MM.1S (cell line): Measurements from ENCODE around the gene SPATA13.

Source experiments
- DNase-seq: peaks from one replicate; pipeline ENCODE4 v3.0.0-alpha.2; 2015
- H2AFZ ChIP-seq: fragments of 300-600 bp; sonication (generic); 2 replicates; pipeline ENCODE4 v1.6.0; 2016; ENCODE audit warnings: antibody characterized with exemption, low read length
- H3F3A ChIP-seq: fragments of 300-600 bp; sonication (generic); 2 replicates; pipeline ENCODE4 v1.6.1; 2016; ENCODE audit warnings: mild to moderate bottlenecking, antibody characterized with exemption, low read length, moderate library complexity, mixed read lengths; ENCODE audit not compliant: insufficient read depth
- H3K27ac ChIP-seq: fragments of 300-600 bp; sonication (generic); 2 replicates; pipeline ENCODE4 v1.5.1; 2016; ENCODE audit warnings: mild to moderate bottlenecking, low read length
- H3K27me3 ChIP-seq: fragments of 300-600 bp; sonication (generic); replicated peaks from 2 replicates; pipeline ENCODE4 v1.6.0; 2016; ENCODE audit warnings: low read length; ENCODE audit not compliant: insufficient read depth
- H3K36me3 ChIP-seq: fragments of 300-600 bp; sonication (generic); replicated peaks from 2 replicates; pipeline ENCODE4 v1.6.1; 2016; ENCODE audit warnings: mild to moderate bottlenecking, low read length, mixed read lengths; ENCODE audit not compliant: insufficient read depth
- H3K4me1 ChIP-seq: fragments of 300-600 bp; sonication (generic); 2 replicates; pipeline ENCODE4 v1.6.1; 2016; ENCODE audit warnings: low read length, mixed read lengths
- H3K4me2 ChIP-seq: fragments of 300-600 bp; sonication (generic); 2 replicates; pipeline ENCODE4 v1.6.0; 2016; ENCODE audit warnings: low read depth, low read length
- H3K4me3 ChIP-seq: fragments of 300-600 bp; sonication (generic); 2 replicates; pipeline ENCODE4 v1.5.1; 2016; ENCODE audit warnings: low read length, mixed read lengths
- H3K79me2 ChIP-seq: fragments of 300-600 bp; sonication (generic); 2 replicates; pipeline ENCODE4 v1.6.1; 2016; ENCODE audit warnings: mixed run types, low read length, mixed read lengths
- H3K9ac ChIP-seq: fragments of 300-600 bp; sonication (generic); 2 replicates; pipeline ENCODE4 v1.6.1; 2016; ENCODE audit warnings: low read length, mixed read lengths
- H3K9me2 ChIP-seq: fragments of 300-600 bp; sonication (generic); replicated peaks from 2 replicates; pipeline ENCODE4 v1.6.1; 2016; ENCODE audit warnings: mild to moderate bottlenecking, low read length, mixed read lengths; ENCODE audit not compliant: insufficient read depth
- H3K9me3 ChIP-seq: fragments of 300-600 bp; sonication (generic); replicated peaks from 2 replicates; pipeline ENCODE4 v1.6.1; 2016; ENCODE audit warnings: mild to moderate bottlenecking, low read length, mixed read lengths; ENCODE audit not compliant: insufficient read depth
- H4K20me1 ChIP-seq: fragments of 300-600 bp; sonication (generic); 2 replicates; pipeline ENCODE4 v1.6.1; 2016; ENCODE audit warnings: mild to moderate bottlenecking, low read length, moderate library complexity, mixed read lengths; ENCODE audit not compliant: insufficient read depth
- EZH2 ChIP-seq: fragments of 300-600 bp; sonication (generic); optimal IDR thresholded peaks from 2 replicates; pipeline ENCODE3; 2017; ENCODE audit warnings: low read depth, mild to moderate bottlenecking, antibody characterized with exemption, low read length, mixed read lengths
- EZH2phosphoT487 ChIP-seq: fragments of 300-600 bp; sonication (generic); IDR thresholded peaks from 2 replicates; pipeline ENCODE4 v1.6.1; 2018; ENCODE audit warnings: antibody characterized with exemption, low read length
- TF ChIP-seq, protein P1 (sequence below): fragments of 300-600 bp; sonication (generic); IDR thresholded peaks from 2 replicates; pipeline ENCODE4 v1.5.1; 2016; ENCODE audit warnings: antibody characterized with exemption, low read length, mixed read lengths

The SPATA13 gene

GRCh38 chr13:24175847-24176246 lies 15.3 kb downstream of the SPATA13 start:
- no peak overlapping the region for H3K4me3 ChIP-seq
- H2AFZ ChIP-seq, result no peak overlapping the region
- no peaks in the 10 kb centered on the region for H4K20me1 ChIP-seq
- no peaks in the 10 kb centered on the region for H3K79me2 ChIP-seq
- no peaks in the 10 kb centered on the region for H3K36me3 ChIP-seq
- H3K9me2 ChIP-seq, result no peaks in the 10 kb centered on the region
- no peaks in the 10 kb centered on the region for H3K4me1 ChIP-seq
- no peak for TF ChIP-seq EZH2
- TF ChIP-seq, protein P1, sequence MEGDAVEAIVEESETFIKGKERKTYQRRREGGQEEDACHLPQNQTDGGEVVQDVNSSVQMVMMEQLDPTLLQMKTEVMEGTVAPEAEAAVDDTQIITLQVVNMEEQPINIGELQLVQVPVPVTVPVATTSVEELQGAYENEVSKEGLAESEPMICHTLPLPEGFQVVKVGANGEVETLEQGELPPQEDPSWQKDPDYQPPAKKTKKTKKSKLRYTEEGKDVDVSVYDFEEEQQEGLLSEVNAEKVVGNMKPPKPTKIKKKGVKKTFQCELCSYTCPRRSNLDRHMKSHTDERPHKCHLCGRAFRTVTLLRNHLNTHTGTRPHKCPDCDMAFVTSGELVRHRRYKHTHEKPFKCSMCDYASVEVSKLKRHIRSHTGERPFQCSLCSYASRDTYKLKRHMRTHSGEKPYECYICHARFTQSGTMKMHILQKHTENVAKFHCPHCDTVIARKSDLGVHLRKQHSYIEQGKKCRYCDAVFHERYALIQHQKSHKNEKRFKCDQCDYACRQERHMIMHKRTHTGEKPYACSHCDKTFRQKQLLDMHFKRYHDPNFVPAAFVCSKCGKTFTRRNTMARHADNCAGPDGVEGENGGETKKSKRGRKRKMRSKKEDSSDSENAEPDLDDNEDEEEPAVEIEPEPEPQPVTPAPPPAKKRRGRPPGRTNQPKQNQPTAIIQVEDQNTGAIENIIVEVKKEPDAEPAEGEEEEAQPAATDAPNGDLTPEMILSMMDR, result no peak
- no peak for TF ChIP-seq EZH2phosphoT487
- H3K9me3 ChIP-seq, result no peaks in the 10 kb centered on the region
- no peak for DNase-seq
- H3F3A ChIP-seq, result no peaks in the 10 kb centered on the region
- no peaks in the 10 kb centered on the region for H3K27me3 ChIP-seq
- no peak overlapping the region for H3K27ac ChIP-seq
- H3K4me2 ChIP-seq, result no peak overlapping the region
- H3K9ac ChIP-seq, result no peak overlapping the region

DNA sequence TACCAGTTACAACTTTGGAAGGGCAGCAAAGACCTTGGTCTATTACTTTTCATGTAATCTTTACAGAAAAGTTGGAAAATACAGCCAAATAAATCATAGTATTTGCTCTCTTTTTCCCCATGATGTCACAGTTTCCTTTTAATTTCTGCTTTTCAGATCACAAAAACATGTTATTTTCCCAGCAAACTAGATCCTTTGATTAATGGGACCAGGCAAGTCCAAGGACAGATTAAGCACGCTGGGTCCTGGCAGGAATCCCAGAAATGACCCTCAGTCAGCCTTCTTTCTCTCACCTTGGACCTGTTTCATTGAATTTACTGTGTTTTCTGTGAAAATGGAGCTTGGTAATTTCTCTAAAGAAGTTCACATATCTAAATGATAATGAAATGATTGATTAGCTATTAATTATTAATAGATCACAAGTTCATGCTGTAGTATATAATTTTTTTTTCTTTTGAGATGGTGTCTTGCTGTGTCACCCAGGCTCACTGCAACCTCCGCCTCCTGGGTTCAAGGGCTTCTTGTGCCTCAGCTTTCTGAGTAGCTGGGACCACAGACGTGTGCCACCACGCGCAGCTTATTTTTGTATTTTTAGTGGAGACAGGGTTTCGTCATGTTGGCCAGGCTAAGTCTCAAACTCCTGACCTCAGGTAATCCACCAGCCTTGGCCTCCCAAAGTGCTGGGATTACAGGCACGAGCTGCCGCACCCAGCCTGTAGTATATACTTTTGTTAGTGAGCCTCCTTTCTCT lies 16.0 kb downstream of the SPATA13 start:
- no peaks in the 10 kb centered on the region for H3K36me3 ChIP-seq
- H3K9me3 ChIP-seq, result no peaks in the 10 kb centered on the region
- no peak overlapping the region for H3K4me2 ChIP-seq
- no peaks in the 10 kb centered on the region for H3K4me1 ChIP-seq
- no peak for DNase-seq
- H2AFZ ChIP-seq, result no peak overlapping the region
- H3K27ac ChIP-seq, result no peak overlapping the region
- no peak overlapping the region for H3K9ac ChIP-seq
- H3K4me3 ChIP-seq, result no peak overlapping the region
- no peaks in the 10 kb centered on the region for H3K79me2 ChIP-seq
- no peaks in the 10 kb centered on the region for H3F3A ChIP-seq
- TF ChIP-seq EZH2 (no peak), EZH2phosphoT487 (no peak)
- TF ChIP-seq, protein P1, result no peak
- no peaks in the 10 kb centered on the region for H3K9me2 ChIP-seq
- H4K20me1 ChIP-seq, result no peaks in the 10 kb centered on the region
- no peaks in the 10 kb centered on the region for H3K27me3 ChIP-seq

GRCh38 chr13:24178847-24179485 lies 18.4 kb downstream of the SPATA13 start:
- Histone ChIP-seq H3K4me2 (no peak overlapping the region), H2AFZ (no peak overlapping the region), H3K36me3 (no peaks in the 10 kb centered on the region), H3F3A (no peaks in the 10 kb centered on the region), H3K27me3 (no peaks in the 10 kb centered on the region), H3K4me1 (no peaks in the 10 kb centered on the region), H3K27ac (no peak overlapping the region), H3K79me2 (no peaks in the 10 kb centered on the region), H3K9me2 (no peaks in the 10 kb centered on the region), H3K9me3 (no peaks in the 10 kb centered on the region), H3K4me3 (no peak overlapping the region), H3K9ac (no peak overlapping the region), H4K20me1 (no peaks in the 10 kb centered on the region)
- TF ChIP-seq EZH2, result no peak
- no peak for TF ChIP-seq EZH2phosphoT487
- TF ChIP-seq, protein P1, result no peak
- DNase-seq, result no peak
